Left lobe of liver (tissue), 2 donors: Measurements from ENCODE around the gene MAP3K14. TPM values are rescaled to one million over a fixed set of nuclear protein-coding genes. Genes with fewer than 3 reads are reported as not detected.

Source experiments
- ATAC-seq: fragments of 200-7000 bp; cut with Tn5 transposase; one replicate; pipeline ENCODE4 v1.9.1; 2020; ENCODE audit warnings: mild to moderate bottlenecking, moderate library complexity
- DNase-seq: peaks from one replicate; pipeline ENCODE4 v3.0.0-alpha.2; 2020; ENCODE audit warnings: low spot score
- total RNA-seq: library from RNA; stranded (reverse); gene quantifications from one replicate; pipeline ENCODE4 v1.2.1, GENCODE V29; 2021
- donor health status: DM: no; HTN: no; CAD: no; lungs with moderate emphysema.
- donor health status: DM: no; HTN: yes; CAD: no.

Gene MAP3K14
- total RNA-seq, 1 donor from 2014 or later: 6.9 TPM

GRCh38 chr17:45339646-45340605, 23.1 kb upstream of the MAP3K14 start:
- ATAC-seq: no peak

GRCh38 chr17:45338996-45339535, 22.2 kb upstream of the MAP3K14 start:
- DNase-seq: no peak
- ATAC-seq: no peak

More at GRCh38 chr17:45339646-45340605, 23.1 kb upstream of the MAP3K14 start:
- DNase-seq: no peak

- DNase-seq (peak; percentile 31), ATAC-seq (no peak)
Observed at GRCh38 chr17:45338023-45338781, 21.4 kb upstream of the MAP3K14 start.

GRCh38 chr17:45336390-45337182, 19.8 kb upstream of the MAP3K14 start:
- DNase-seq: peak; percentile 6
- no peak for ATAC-seq

GRCh38 chr17:45335721-45336120, 18.9 kb upstream of the MAP3K14 start:
- ATAC-seq (no peak), DNase-seq (peak; percentile 12)

GRCh38 chr17:45334701-45335677, 18.2 kb upstream of the MAP3K14 start:
- no peak for ATAC-seq
- peak; percentile 18 for DNase-seq

GRCh38 chr17:45334231-45334630, 17.4 kb upstream of the MAP3K14 start:
- no peak for ATAC-seq
- DNase-seq: no peak

- peak; percentile 19 for DNase-seq
- ATAC-seq: no peak
Observed at GRCh38 chr17:45333702-45334092, 16.9 kb upstream of the MAP3K14 start.

- ATAC-seq (no peak), DNase-seq (no peak)
Observed at GRCh38 chr17:45332989-45333701, 16.3 kb upstream of the MAP3K14 start.

GRCh38 chr17:45332505-45332904, 15.7 kb upstream of the MAP3K14 start:
- DNase-seq (no peak), ATAC-seq (no peak)

- DNase-seq (no peak), ATAC-seq (no peak)
Observed at GRCh38 chr17:45326626-45327025, 9.8 kb upstream of the MAP3K14 start.

GRCh38 chr17:45325810-45326209, 9.0 kb upstream of the MAP3K14 start:
- DNase-seq (no peak), ATAC-seq (no peak)

- ATAC-seq: no peak
Observed at GRCh38 chr17:45324336-45324735, 7.5 kb upstream of the MAP3K14 start.

GRCh38 chr17:45322168-45322567, 5.3 kb upstream of the MAP3K14 start:
- DNase-seq (no peak), ATAC-seq (no peak)

More at GRCh38 chr17:45324336-45324735, 7.5 kb upstream of the MAP3K14 start:
- no peak for DNase-seq

- ATAC-seq: no peak
Observed at GRCh38 chr17:45320931-45321461, 4.2 kb upstream of the MAP3K14 start.

GRCh38 chr17:45320349-45320930, 3.6 kb upstream of the MAP3K14 start:
- ATAC-seq (no peak), DNase-seq (no peak)

More at GRCh38 chr17:45320931-45321461, 4.2 kb upstream of the MAP3K14 start:
- DNase-seq: no peak

- ATAC-seq (no peak), DNase-seq (no peak)
Observed at GRCh38 chr17:45319239-45319703, 2.5 kb upstream of the MAP3K14 start.
